SK-N-SH treated with all-trans-retinoic acid at 6 μM for 48 hours (cell line): ENCODE results near the gene MACF1.

Source experiments
- ARNTL ChIP-seq: fragments of 450-650 bp; formaldehyde crosslinking; IDR thresholded peaks from 2 replicates; pipeline ENCODE4 v1.5.0; 2020; ENCODE audit warnings: low read depth, mild to moderate bottlenecking, moderate library complexity, borderline replicate concordance
- ESRRG ChIP-seq: fragments of 250-450 bp; sonication (Bioruptor Pico); IDR thresholded peaks from 2 replicates; pipeline ENCODE4 v1.6.1; 2021; ENCODE audit warnings: mild to moderate bottlenecking
- ISL1 ChIP-seq: fragments of 250-450 bp; sonication (Bioruptor Pico); IDR thresholded peaks from 2 replicates; pipeline ENCODE4 v2.1.2; 2022; ENCODE audit warnings: mild to moderate bottlenecking, moderate library complexity
- SNAI2 ChIP-seq: fragments of 250-450 bp; sonication (Bioruptor Pico); IDR thresholded peaks from 2 replicates; pipeline ENCODE4 v1.5.0; 2020; ENCODE audit warnings: mild to moderate bottlenecking, moderate library complexity
- ZFP30 ChIP-seq: fragments of 450-650 bp; formaldehyde crosslinking; IDR thresholded peaks from 2 replicates; pipeline ENCODE4 v1.5.0; 2022; ENCODE audit warnings: mild to moderate bottlenecking, moderate library complexity
- ZNF565 ChIP-seq: fragments of 450-650 bp; formaldehyde crosslinking; conservative IDR thresholded peaks from 2 replicates; pipeline ENCODE4 v1.5.0; 2020; ENCODE audit warnings: low read depth, mild to moderate bottlenecking, moderate library complexity
- ZNF8 ChIP-seq: fragments of 450-650 bp; formaldehyde crosslinking; IDR thresholded peaks from 2 replicates; pipeline ENCODE4 v1.5.0; 2020; ENCODE audit warnings: mild to moderate bottlenecking, moderate library complexity
- TF ChIP-seq, protein P1 (sequence below): fragments of 250-450 bp; sonication (Bioruptor Pico); IDR thresholded peaks from 2 replicates; pipeline ENCODE4 v1.8.0; 2020; ENCODE audit warnings: mild to moderate bottlenecking, moderate library complexity, borderline replicate concordance
- TF ChIP-seq, protein P2 (sequence below): fragments of 250-450 bp; sonication (Bioruptor Pico); IDR thresholded peaks from 2 replicates; pipeline ENCODE4 v1.5.1; 2021; ENCODE audit warnings: mild to moderate bottlenecking, moderate library complexity
- TF ChIP-seq, protein P3 (sequence below): fragments of 250-450 bp; sonication (Bioruptor Pico); IDR thresholded peaks from 2 replicates; pipeline ENCODE4 v1.8.0; 2021; ENCODE audit warnings: low read depth, mild to moderate bottlenecking, moderate library complexity, borderline replicate concordance

DNA sequence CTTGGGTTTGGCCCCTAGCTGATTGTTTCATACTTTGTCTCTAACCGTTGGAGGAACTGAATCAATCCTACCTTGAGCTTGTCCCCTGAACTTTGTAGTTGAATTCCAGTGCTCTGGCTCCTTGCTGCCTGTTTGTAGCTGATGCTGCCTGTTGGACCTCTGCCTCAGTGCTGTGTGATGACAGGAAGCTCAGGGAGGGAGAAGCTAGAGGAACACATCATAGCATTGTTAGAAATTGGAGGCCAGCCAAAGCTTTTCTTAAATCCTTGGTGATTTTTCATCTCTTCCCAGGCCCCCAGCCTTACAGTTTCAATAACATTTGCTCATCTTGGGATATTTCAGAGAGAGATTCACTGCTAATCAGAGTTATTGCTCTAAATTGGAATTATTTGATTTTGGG is 34.0 kb downstream of the MACF1 start:
- TF ChIP-seq, protein P1, sequence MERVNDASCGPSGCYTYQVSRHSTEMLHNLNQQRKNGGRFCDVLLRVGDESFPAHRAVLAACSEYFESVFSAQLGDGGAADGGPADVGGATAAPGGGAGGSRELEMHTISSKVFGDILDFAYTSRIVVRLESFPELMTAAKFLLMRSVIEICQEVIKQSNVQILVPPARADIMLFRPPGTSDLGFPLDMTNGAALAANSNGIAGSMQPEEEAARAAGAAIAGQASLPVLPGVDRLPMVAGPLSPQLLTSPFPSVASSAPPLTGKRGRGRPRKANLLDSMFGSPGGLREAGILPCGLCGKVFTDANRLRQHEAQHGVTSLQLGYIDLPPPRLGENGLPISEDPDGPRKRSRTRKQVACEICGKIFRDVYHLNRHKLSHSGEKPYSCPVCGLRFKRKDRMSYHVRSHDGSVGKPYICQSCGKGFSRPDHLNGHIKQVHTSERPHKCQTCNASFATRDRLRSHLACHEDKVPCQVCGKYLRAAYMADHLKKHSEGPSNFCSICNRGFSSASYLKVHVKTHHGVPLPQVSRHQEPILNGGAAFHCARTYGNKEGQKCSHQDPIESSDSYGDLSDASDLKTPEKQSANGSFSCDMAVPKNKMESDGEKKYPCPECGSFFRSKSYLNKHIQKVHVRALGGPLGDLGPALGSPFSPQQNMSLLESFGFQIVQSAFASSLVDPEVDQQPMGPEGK = no peak
- TF ChIP-seq ESRRG (CRISPR knock-in tag) (no peak), ISL1 (no peak), ARNTL (CRISPR knock-in tag) (no peak), ZNF8 (CRISPR knock-in tag) (no peak), ZNF565 (CRISPR knock-in tag) (no peak), ZFP30 (CRISPR knock-in tag) (no peak), SNAI2 (no peak)
- TF ChIP-seq, protein P2, sequence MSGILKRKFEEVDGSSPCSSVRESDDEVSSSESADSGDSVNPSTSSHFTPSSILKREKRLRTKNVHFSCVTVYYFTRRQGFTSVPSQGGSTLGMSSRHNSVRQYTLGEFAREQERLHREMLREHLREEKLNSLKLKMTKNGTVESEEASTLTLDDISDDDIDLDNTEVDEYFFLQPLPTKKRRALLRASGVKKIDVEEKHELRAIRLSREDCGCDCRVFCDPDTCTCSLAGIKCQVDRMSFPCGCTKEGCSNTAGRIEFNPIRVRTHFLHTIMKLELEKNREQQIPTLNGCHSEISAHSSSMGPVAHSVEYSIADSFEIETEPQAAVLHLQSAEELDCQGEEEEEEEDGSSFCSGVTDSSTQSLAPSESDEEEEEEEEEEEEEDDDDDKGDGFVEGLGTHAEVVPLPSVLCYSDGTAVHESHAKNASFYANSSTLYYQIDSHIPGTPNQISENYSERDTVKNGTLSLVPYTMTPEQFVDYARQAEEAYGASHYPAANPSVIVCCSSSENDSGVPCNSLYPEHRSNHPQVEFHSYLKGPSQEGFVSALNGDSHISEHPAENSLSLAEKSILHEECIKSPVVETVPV = no peak
- TF ChIP-seq, protein P3, sequence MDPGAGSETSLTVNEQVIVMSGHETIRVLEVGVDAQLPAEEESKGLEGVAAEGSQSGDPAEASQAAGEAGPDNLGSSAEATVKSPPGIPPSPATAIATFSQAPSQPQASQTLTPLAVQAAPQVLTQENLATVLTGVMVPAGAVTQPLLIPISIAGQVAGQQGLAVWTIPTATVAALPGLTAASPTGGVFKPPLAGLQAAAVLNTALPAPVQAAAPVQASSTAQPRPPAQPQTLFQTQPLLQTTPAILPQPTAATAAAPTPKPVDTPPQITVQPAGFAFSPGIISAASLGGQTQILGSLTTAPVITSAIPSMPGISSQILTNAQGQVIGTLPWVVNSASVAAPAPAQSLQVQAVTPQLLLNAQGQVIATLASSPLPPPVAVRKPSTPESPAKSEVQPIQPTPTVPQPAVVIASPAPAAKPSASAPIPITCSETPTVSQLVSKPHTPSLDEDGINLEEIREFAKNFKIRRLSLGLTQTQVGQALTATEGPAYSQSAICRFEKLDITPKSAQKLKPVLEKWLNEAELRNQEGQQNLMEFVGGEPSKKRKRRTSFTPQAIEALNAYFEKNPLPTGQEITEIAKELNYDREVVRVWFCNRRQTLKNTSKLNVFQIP (CRISPR knock-in tag) = no peak
